KG1 (cell line): ENCODE measurements around the gene TGM5.

ENCODE experiments used
- DNase-seq: peaks from one replicate; lab custom pipeline; 2025; lab: John Stamatoyannopoulos, UW

TGM5 gene

DNA sequence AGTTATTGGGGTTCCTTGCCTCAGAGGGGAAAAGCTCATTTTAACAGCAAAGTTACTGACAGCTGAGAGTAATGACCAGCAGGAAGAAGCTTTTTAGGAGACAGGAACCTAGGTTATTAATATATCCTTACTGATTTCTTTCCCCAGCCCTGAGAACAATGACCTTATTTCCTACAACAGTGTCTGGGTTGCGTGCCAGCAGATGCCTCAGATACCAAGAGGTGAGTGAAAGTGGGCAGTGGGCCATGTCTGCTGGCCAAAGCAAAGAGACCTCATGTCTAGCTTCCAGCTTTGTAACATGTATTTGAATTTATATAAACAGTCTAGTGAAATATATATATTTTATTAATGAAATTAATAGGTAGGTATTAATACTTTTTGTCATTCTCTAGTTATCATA is 76.5 kb downstream of the TGM5 start:
- DNase-seq = no peak

GRCh38 chr15:43189296-43189695 is 77.4 kb downstream of the TGM5 start:
- DNase-seq = no peak

DNA sequence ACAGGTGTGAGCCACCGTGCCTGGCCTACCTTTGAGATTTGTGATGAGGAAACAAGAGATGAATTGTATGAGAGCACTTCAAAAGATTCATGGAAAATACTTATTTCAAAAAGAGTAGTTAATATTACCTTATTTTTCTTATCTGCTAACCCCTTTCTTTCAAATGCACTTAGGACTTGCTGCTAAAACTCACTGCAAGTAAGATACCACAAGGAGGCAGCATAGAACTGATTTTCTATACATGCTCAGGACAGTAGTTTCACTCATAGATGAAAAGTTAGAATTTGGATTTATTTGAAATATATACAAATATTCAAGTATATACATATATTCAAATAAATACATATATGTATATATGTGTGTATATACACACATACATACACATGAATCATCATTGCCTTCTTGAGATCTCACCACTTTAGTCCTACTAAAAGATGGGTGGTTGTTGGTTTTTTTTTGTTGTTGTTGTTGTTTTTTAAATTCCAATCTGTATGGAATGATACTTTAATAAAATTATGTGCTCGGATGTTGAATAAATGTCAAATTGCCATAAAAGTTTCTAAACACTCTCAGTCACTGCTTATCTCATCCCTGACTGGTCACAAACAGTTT is 79.1 kb downstream of the TGM5 start:
- DNase-seq = no peak

GRCh38 chr15:43186003-43186353 is 80.8 kb downstream of the TGM5 start:
- DNase-seq = peak; percentile 24

- DNase-seq = peak; percentile 76
Measured at GRCh38 chr15:43185157-43186002, 81.3 kb downstream of the TGM5 start, which contains the start of gene CCNDBP1. Gene CCNDBP1, plus strand, starts transcription at chr15:43185403. Its CDS starts 96 bp downstream, at chr15:43185499.

DNA sequence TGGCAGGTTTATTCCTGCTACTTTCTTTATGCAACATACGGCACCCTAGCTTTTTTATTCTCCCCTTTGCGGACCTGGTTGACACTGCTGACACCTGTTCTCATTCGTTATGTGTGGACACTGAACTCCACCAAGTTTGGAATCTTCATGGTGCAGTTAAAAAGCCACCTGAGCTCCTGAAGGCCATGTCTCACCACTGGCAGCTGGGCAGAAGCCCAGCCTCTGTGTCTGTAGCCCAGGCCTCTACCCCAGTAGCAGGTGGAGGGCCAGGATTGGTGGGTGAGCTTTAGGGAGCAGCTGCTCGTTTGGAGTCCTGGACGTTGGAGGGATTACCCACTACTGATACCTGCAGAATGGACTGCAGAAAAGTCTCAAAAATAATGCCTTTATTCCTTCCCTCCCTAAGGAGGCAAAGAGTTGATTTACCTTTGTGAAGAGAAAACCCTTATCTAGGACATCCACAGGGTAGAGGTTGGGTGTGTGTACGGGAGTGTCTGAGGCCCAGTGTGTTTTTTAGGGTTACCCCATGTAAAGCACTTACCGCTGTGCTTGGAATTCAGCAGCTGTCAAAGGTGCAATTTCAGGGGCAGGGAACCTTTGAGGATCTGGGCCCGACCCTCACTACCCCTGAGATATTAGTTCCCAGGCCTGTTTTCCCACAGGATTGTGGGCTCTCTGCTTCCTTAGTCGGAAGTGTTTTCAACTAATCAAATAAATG is 82.2 kb downstream of the TGM5 start:
- DNase-seq = no peak

DNA sequence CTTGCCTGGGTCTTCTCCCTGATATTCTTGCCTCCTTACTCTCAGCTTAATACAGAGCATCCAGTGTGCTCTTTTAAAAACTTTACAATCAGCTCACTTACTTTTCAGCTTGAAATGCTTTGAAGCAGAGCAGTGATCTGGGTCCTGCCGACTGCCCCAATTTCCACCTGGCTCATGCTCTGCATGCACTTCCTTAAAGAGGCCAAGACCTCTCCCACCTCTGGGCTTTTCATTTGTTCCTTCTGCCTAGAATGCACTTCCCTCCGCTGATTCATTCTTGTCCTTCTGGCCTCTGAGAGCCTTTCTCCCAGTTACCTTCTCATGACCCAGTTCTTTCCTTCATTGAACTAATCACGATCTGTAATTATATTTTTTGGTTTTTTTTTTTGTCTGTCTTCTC is 83.5 kb downstream of the TGM5 start:
- DNase-seq = no peak
